ENCODE data around the gene DENND2A.
"Not testable (repeated sequence)": the region's sequence is repeated elsewhere in the genome, so short reads cannot be mapped to it uniquely, and the experiment has no call there.

The DENND2A gene

DNA sequence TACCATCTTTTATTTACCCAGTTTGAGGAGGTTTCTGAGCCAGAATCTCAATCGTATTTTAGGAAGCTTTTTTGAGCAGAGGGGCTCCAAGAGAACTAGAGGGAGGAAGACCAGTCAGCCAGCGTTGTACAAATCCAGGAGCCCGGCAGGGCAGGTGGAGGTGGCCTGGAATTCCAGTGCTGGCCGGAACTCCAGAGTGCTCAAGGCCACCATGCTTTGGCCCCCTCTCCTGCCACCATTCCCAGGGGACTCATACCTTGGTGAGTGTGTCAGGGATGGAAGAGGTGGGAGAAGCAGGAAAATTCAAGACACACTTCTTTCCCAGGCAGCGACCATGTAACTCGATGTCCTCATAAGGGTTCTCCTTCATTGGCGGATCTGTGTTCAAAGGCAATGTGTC, 55.3 kb downstream of the DENND2A start:
- no peak for DNase-seq

DNA sequence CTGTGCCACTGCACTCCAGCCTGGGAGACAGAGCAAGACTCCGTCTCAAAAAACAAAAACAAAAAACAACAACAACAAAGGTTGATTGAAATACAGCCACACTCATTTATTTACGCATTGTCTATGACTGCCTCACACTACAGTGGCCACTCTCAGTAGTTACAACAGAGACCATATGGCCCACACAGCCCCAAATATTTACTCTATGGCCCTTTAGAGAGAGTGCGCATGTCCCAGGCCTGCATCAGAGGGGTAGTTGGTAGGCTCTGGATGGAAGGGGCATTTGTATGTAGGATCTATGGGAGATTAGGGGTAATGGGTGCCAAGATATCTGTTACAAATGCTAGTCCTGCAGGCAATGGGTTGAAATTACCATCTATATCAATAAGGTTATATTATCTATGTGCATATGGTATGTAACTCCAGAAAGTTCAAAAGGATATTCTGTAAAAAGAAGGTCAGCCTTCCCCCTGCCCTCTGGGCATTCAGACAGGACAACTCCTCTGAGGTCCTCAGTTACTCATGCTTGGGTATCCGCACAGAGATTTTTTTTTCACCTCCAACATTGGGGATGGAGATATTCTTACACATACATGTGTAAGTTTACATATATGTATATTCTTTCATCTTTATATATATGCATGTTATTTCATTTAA, 56.3 kb downstream of the DENND2A start:
- DNase-seq, result no peak

GRCh38 chr7:140581411-140581810, 59.2 kb downstream of the DENND2A start:
- no peak for DNase-seq

DNA sequence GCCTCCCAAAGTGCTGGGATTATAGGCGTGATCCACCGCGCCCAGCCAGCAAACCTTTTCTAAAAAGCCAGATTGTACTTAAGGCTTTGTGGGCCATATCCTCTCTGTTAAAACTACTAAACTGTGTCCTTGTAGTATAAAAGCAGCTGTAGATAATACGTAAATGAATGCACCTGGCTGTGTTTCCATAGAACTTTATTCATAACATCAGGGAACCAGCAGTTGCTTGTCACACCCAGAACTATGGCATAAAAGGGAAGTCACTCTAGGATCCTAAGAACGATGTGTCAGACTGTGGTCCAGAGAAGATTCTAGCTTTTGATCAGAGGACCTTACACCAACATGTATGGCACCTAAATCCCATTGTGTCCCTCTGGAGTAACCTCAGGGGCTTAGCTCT, 63.0 kb downstream of the DENND2A start:
- DNase-seq, result no peak

GRCh38 chr7:140576589-140576988, 64.0 kb downstream of the DENND2A start:
- DNase-seq, result no peak

DNA sequence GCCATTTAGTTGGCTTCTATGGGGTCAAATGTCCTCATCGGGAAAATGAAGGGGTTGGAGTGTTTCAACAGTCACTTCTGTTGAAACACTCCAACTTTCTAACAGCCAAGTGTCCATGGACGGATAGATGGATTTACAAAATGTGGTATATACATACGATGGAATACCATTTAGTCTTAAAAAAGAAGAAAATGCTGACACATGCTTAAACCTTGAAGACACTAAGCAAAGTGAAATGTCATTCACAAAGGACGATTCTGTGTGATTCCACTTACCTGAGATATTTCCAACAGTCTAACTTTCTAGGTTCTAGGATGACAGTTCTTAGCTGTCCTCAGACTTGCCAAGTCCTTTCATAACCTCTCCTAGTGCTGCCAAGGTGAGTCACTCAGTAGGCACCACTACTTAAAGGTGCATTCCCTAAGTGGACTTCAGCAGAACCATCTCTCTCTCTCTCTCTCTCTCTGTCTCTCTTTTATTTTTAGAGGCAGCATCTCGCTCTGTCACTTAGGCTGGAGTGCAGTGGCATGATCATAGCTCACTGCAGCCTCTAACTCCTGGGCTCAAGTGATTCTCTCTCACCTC, 69.0 kb downstream of the DENND2A start:
- DNase-seq, result no peak

DNA sequence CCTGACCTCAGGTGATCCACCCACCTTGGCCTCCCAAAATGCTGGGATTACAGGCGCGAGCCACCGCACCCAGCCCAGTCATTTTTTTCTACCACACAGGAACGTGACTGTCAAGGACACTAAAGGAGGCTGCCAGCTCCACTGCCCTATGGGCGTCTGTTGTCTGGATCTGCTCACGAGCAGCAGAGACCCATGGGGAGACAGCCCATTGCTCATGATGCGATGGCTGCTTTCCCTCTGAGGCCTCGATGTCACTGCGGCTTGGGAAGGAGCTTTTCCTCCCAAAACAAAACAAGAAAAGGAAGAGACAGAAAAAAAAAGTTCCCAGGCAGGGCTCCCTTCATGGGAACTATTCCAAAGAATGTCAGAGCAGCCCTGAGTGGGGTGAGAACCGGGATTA, 70.5 kb downstream of the DENND2A start:
- DNase-seq, result no peak

DNA sequence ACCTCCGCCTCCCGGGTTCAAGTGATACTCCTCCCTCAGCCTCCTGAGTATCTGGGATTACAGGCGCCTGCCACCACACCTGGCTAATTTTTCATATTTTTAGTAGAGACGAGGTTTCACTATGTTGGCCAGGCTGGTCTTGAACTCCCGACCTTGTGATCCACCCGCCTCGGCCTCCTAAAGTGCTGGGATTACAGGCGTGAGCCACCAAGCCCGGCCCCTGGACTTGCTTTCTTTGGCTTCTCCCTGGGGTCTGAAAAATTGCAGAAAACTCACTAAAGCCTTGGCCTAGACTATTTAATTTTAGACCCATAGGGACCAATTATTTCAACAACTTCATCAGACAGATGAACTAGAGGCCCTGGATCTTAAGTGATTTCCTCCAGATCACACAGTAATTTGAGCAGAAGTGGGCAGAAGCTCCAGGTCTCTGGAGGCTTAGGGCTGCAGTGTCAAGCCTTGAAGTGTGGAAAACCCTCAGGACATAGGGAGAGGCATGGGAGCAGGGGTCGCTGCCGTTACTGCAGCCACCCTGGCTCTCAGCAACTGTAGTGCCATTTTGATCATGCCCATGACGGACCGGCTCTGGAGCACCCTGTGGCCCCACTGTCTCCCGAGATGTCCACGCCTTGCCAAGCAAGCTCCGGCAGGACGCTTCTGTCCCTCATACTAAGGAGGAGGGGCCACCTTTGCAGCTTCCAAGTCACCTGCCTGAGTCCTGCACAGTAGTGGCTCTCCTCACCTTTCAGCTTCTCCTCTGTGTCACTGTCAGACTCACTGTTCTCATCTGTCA, 72.4 kb downstream of the DENND2A start:
- DNase-seq, result no peak

DNA sequence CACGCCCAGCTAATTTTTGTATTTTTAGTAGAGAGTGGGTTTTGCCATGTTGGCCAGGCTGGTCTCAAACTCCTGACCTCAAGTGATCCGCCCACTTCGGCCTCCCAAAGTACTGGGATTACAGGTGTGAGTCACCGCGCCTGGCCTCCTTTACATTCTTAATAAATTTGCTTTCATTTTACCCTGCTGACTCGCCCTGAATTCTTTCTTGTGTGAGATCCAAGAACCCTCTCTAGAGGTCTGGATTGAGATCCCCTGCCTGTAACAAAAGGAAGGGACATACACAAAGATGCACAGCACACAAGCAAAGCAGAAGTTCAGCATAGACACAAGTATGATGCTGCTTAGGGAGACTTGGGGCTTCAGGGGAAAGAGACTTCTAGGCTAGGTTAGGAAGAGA, 74.4 kb downstream of the DENND2A start:
- DNase-seq, result not testable (repeated sequence)

DNA sequence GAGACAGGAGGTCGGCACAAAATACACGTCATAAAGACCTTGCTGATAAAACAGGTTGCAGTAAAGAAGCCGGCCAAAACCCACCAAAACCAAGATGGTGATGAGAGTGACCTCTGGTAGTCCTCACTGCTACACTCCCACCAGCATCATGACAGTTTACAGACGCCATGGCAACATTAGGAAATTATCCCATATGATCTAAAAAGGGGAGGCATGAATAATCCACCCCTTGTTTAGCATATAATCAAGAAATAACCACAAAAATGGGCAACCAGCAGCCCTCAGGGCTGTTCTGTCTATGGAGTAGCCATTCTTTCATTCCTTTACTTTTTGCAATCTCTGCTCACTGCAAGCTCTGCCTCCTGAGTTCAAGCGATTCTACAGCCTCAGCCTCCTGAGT, 74.9 kb downstream of the DENND2A start:
- not testable (repeated sequence) for DNase-seq

DNA sequence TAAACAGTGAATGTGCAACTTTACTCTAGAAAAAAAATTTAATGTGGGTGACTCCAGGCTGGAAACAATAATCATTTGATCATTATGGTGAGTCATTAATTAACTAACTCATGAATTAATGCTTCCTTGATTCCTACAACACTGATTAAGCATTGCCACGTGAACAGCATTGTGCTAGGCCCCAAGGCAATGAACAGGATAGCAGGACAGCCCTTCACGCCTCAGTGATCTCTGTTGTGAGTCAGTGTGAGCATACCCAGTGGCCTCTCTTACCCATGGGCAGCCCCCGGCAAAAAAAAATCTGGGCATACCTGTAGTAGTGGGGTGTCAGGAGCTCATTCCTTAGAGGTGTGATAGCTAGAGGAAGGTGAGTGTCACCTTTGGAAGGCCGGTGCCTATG, 76.0 kb downstream of the DENND2A start:
- DNase-seq, result no peak

- DNase-seq, result no peak
Observed at GRCh38 chr7:140562926-140563481, 77.6 kb downstream of the DENND2A start.

DNA sequence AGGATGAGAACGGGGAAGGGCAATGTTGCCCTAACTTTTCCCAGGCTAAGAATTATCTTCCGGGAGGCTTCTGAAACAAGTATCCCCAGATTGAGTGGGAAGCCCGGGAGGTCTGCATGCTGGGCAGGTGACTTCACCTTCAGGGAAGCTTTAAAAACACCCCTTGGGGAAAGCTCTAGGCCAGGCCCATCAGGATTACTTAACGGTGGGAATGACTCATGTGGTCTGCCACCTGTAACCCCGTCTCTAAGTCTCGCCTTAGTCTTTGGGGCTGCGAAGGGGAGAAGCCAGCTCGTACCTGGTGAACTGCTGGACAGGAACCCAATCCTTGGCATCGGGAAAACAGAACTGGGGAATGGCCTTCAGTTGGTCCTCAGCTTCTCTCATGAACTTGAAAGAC, 81.2 kb downstream of the DENND2A start:
- no peak for DNase-seq

GRCh38 chr7:140557809-140558518, 82.6 kb downstream of the DENND2A start:
- no peak for DNase-seq

GRCh38 chr7:140557069-140557468, 83.5 kb downstream of the DENND2A start:
- no peak for DNase-seq

DNA sequence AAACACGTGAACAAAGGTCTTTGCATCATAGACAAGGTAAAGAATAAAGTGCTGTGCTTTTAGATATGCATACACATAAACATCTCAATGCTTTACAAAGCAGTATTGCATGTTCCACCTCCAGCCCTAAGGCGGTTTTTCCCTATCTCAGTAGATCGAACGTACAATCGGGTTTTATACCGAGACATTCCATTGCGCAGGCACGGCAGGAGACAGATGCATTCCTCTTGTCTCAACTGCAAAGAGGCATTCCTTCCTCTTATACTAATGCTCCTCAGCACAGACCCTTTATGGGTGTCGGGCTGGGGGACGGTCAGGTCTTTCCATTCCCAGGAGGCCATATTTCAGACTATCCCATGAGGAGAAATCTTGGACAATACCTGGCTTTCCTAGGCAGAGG, 87.4 kb downstream of the DENND2A start:
- not testable (repeated sequence) for DNase-seq

DNA sequence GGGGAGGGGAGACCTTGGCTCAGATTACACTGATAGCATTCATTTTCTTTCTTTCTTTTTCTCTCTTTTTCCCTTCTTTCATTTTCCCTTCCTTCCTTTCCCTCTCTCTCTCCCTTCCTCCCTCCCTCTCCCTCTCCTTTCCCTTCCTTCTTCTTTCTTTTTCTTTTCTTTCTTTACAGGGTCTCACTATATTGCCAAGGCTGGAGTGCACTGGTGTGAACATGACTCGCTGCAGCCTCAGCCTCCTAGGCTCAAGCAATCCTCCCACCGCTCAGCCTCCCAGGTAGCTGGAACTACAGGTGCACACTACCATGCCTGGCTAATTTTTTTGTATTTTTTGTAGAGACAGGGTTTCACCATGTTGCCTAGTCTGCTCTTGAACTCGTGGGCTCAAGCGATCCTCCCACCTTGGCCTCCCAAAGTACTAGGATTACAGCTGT, 88.4 kb downstream of the DENND2A start:
- no peak for DNase-seq

DNA sequence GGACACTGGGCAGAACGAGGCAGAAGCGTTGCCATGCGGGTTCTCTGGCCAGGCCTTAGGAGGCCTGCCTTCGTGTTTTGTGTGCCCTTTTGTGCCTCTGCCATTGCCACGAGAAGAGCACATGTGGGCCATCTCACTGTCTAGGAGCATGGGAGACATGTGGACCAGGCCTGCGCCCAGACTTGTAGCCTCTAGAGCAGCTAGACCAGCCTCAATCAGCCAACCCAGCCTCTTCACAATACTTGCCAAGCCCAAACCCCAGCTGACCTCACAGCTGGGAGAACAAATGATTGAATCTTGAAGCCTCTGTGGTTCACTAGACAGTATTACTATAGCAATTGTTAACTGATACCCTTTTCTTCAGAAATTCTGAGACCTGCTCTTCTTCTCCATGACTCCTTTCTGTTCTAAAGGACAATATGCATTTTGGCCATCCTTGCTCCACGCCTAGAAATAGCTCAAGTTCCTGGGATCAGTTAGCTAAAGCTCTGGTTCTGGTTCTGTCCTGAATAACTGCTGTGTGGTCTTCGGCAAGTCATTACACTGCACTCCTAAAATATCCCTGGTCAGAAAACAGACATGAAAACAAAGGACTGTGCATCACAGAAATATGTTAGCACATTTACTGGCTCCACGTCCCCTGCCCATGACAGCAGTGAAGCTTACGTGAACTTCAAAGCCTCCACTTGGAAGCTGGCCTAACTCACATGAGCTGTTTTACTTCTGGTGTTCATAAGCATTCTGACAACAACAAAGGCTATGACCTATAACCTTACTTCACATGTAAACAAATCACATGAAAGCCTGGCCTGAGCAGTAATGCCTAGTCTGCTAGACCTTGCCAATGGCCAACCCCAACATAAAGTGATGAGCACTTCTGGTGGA, 89.0 kb downstream of the DENND2A start:
- DNase-seq, result no peak

DNA sequence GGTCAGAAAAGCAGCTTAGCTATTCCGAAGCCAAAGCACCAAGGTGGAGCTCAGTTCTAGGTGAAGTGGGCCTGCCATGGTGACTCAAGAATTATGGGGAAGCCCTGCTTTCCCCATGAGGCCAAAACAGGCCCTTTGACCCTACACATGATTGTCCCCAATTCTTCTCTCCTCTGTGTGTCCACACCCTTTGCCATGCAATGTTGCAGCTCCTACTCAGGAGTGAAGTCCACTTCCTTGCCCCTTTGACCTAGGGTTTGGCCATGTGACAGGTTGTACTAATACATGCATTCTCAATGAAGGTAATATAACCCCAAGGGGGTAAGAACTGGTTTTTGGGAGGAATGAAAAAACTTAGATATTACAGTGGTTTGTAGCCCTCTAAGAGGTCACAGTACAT, 93.7 kb downstream of the DENND2A start:
- DNase-seq, result no peak

DNA sequence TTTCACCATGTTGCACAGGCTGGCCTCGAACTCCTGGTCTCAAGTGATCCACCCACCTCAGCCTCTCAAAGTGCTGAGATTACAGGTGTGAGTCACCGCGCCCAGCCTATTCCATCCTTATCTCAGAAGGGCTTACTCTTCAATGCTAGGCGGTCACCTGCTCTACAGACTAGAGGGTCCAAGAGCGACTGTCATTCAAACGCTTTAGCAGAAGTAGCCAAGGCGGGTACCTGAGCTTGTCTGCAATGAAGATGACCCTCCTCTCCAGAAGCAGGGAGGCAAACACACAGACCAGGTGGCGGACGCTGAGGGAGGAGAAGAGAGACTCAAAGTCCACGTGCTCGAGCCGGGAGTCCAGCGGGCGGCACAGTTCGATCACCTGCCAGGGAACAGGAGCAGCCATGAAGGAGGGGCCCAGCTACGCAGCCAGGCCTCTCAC, 96.2 kb downstream of the DENND2A start:
- no peak for DNase-seq

- DNase-seq, result no peak
Observed at GRCh38 chr7:140542228-140542603, 98.4 kb downstream of the DENND2A start.
